NCI-H82 (cell line): Measurements from ENCODE around the gene QPCTL.
"Not testable (repeated sequence)": the region's sequence is repeated elsewhere in the genome, so short reads cannot be mapped to it uniquely, and the experiment has no call there.

Source experiments
- DNase-seq: peaks from one replicate; lab custom pipeline; 2025; lab: John Stamatoyannopoulos, UW

The QPCTL gene

GRCh38 chr19:45717131-45717982 lies 24.9 kb downstream of the QPCTL start:
- peak; percentile 100 for DNase-seq

- peak; percentile 52 for DNase-seq
Observed at GRCh38 chr19:45717983-45718650, 25.7 kb downstream of the QPCTL start.

- not testable (repeated sequence) for DNase-seq
Observed at GRCh38 chr19:45720065-45720464, 27.6 kb downstream of the QPCTL start.

GRCh38 chr19:45728683-45729082 lies 36.2 kb downstream of the QPCTL start:
- not testable (repeated sequence) for DNase-seq

GRCh38 chr19:45729800-45730290 lies 37.4 kb downstream of the QPCTL start:
- DNase-seq = no peak

- peak; percentile 100 for DNase-seq
Observed at GRCh38 chr19:45730368-45731288, 38.2 kb downstream of the QPCTL start, which contains the start of gene FBXO46. TSS of gene FBXO46 (minus strand) at chr19:45730896. CDS start at chr19:45713495, 17,401 bp downstream.

GRCh38 chr19:45733160-45733810 lies 40.8 kb downstream of the QPCTL start, which contains the start of gene MEIOSIN:
TSS of gene MEIOSIN (plus strand) at chr19:45733439. CDS start at chr19:45735377, 1,938 bp downstream.
- DNase-seq = no peak

GRCh38 chr19:45739498-45740439 lies 47.3 kb downstream of the QPCTL start:
- peak; percentile 37 for DNase-seq

- DNase-seq = no peak
Observed at GRCh38 chr19:45742969-45743368, 50.5 kb downstream of the QPCTL start.

- DNase-seq = no peak
Observed at GRCh38 chr19:45745606-45746005, 53.1 kb downstream of the QPCTL start.

- DNase-seq = no peak
Observed at GRCh38 chr19:45746866-45747265, 54.4 kb downstream of the QPCTL start.

- DNase-seq = no peak
Observed at GRCh38 chr19:45747513-45747912, 55.0 kb downstream of the QPCTL start.

GRCh38 chr19:45751483-45751882 lies 59.0 kb downstream of the QPCTL start:
- not testable (repeated sequence) for DNase-seq

- DNase-seq = no peak
Observed at GRCh38 chr19:45752639-45753038, 60.2 kb downstream of the QPCTL start.

GRCh38 chr19:45753548-45753947 lies 61.1 kb downstream of the QPCTL start:
- peak; percentile 37 for DNase-seq
